HepG2 (cell line): ENCODE data around the gene CLTCL1. TPM values are rescaled to one million over a fixed set of nuclear protein-coding genes. Genes with fewer than 3 reads are reported as not detected.

Experiments
- ATAC-seq: fragments of 200-7000 bp; cut with Tn5 transposase; 3 replicates; pipeline ENCODE4 v1.9.1; 2020; ENCODE audit warnings: mild to moderate bottlenecking, moderate library complexity
- BruUV-seq: library from RNA; stranded (reverse); fragments of 400-500 nt; replicated peaks from 2 replicates; lab custom pipeline; 2021; lab: Mats Ljungman, UMichigan
- CTCF ChIA-PET: fragments of 300-600 bp; formaldehyde crosslinking; extraction: SDS; loops from one replicate; lab custom pipeline; 2021; ENCODE audit warnings: low total read pairs, inconsistent platforms, low intra/inter-chr PET ratio; lab: Yijun Ruan, JAX
- POLR2A ChIA-PET: fragments of 350-600 bp; sonication (Branson Sonifier 250); formaldehyde crosslinking; loops from one replicate; lab custom pipeline; 2020; ENCODE audit warnings: antibody characterized with exemption, inconsistent platforms; lab: Yijun Ruan, JAX
- DNase-seq: peaks from one replicate; pipeline ENCODE4 v3.0.0-alpha.2; 2015; ENCODE audit warnings: low spot score
- FAIRE-seq: peaks from 3 replicates; lab custom pipeline; 2011; peaks lifted over from hg19 to GRCh38; lab: Jason Lieb, UNC
- H2AFZ ChIP-seq: one replicate; pipeline ENCODE4 v1.6.1; 2011; ENCODE audit warnings: low read length, inconsistent platforms
- H3K27ac ChIP-seq: fragments of 300-600 bp; 3 replicates; pipeline ENCODE4 v1.8.0; 2011; ENCODE audit warnings: mixed run types, mild to moderate bottlenecking, mixed read lengths, low read length, inconsistent platforms; ENCODE audit not compliant: insufficient read depth; ENCODE audit errors: extremely low read length
- H3K27me3 ChIP-seq, 2 experiments: fragments of 200-600 bp in 1 of 2; 2 replicates in 1 of 2; 3 replicates in 1 of 2; pipeline versions ENCODE4 v1.6.0 to v1.8.0; 2011; ENCODE audit warnings: low read length in 2 of 2, mild to moderate bottlenecking in 2 of 2, moderate library complexity in 2 of 2, inconsistent platforms in 1 of 2; ENCODE audit not compliant: insufficient read depth in 2 of 2, control insufficient read depth in 1 of 2
- H3K36me3 ChIP-seq, 2 experiments: fragments of 200-600 bp in 1 of 2; replicated peaks in 1 of 2; 2 replicates in 1 of 2; 3 replicates in 1 of 2; pipeline versions ENCODE4 v1.5.1 to v1.8.0; 2011; ENCODE audit warnings: low read length in 2 of 2, inconsistent platforms in 1 of 2; ENCODE audit not compliant: insufficient read depth in 2 of 2, control insufficient read depth in 1 of 2
- H3K4me1 ChIP-seq: 2 replicates; pipeline ENCODE4 v1.5.1; 2012; ENCODE audit warnings: low read length, inconsistent platforms; ENCODE audit not compliant: insufficient read depth
- H3K4me2 ChIP-seq: 2 replicates; pipeline ENCODE4 v1.6.0; 2011; ENCODE audit warnings: low read depth, low read length, inconsistent platforms
- H3K4me3 ChIP-seq, 3 experiments: fragments of 200-600 bp in 1 of 3; sonication (generic), shearing (Covaris generic) in 1 of 3; replicated peaks in 1 of 3; 2 replicates each; pipeline ENCODE4 v1.5.1; 2011 to 2016; ENCODE audit warnings: low read length in 3 of 3, inconsistent platforms in 2 of 3, low read depth in 2 of 3, mild to moderate bottlenecking in 2 of 3, control low read depth in 1 of 3, mixed read lengths in 1 of 3; ENCODE audit not compliant: insufficient read depth in 1 of 3
- H3K79me2 ChIP-seq: one replicate; pipeline ENCODE4 v1.6.1; 2011; ENCODE audit warnings: low read length, inconsistent platforms; ENCODE audit not compliant: insufficient read depth
- H3K9ac ChIP-seq: 2 replicates; pipeline ENCODE4 v1.6.0; 2011; ENCODE audit warnings: mild to moderate bottlenecking, low read depth, low read length, inconsistent platforms; ENCODE audit not compliant: insufficient read depth
- H3K9me3 ChIP-seq: 2 replicates; pipeline ENCODE4 v1.5.1; 2012; ENCODE audit warnings: mild to moderate bottlenecking, low read length
- H4K20me1 ChIP-seq: 2 replicates; pipeline ENCODE4 v1.6.0; 2011; ENCODE audit warnings: inconsistent platforms, mild to moderate bottlenecking, low read length, moderate library complexity; ENCODE audit not compliant: insufficient read depth
- HMGXB4 ChIP-seq, 2 experiments: sonication (generic) in 1 of 2; formaldehyde crosslinking in 1 of 2; IDR thresholded peaks; 2 replicates each; pipeline versions ENCODE4 v1.4.0 to v1.6.1; 2018 to 2020; ENCODE audit warnings: missing genetic modification reagents in 2 of 2, borderline replicate concordance in 1 of 2, low read depth in 1 of 2, mild to moderate bottlenecking in 1 of 2, missing biosample characterization in 1 of 2
- HNF1B ChIP-seq: sonication (generic); formaldehyde crosslinking; IDR thresholded peaks from 2 replicates; pipeline ENCODE4 v1.5.1; 2020; ENCODE audit warnings: mild to moderate bottlenecking, moderate library complexity, missing genetic modification reagents
- NFATC3 ChIP-seq: sonication (generic); formaldehyde crosslinking; IDR thresholded peaks from 2 replicates; pipeline ENCODE4 v1.5.1; 2020; ENCODE audit warnings: mild to moderate bottlenecking, missing genetic modification reagents
- TGIF2 ChIP-seq: IDR thresholded peaks from 2 replicates; pipeline ENCODE4 v1.6.1; 2016; ENCODE audit warnings: control low read depth, missing compliant biosample characterization
- ZBTB38 ChIP-seq: sonication (generic); formaldehyde crosslinking; IDR thresholded peaks from 2 replicates; pipeline ENCODE4 v1.5.1; 2020; ENCODE audit warnings: mild to moderate bottlenecking, missing genetic modification reagents
- ZHX2 ChIP-seq, 2 experiments: sonication (generic) in 1 of 2; formaldehyde crosslinking in 1 of 2; IDR thresholded peaks; 2 replicates each; pipeline versions ENCODE4 v1.6.1 to v1.9.0; 2014 to 2022; ENCODE audit warnings: antibody characterized with exemption in 1 of 2, borderline replicate concordance in 1 of 2, inconsistent platforms in 1 of 2, low read depth in 1 of 2, missing genetic modification reagents in 1 of 2
- ZNF225 ChIP-seq: sonication (generic); formaldehyde crosslinking; IDR thresholded peaks from 2 replicates; pipeline ENCODE4 v1.4.0; 2020; ENCODE audit warnings: mild to moderate bottlenecking, missing genetic modification reagents
- ZNF558 ChIP-seq: sonication (generic); formaldehyde crosslinking; IDR thresholded peaks from 2 replicates; pipeline ENCODE4 v1.9.0; 2022; ENCODE audit warnings: mild to moderate bottlenecking, missing genetic modification reagents, borderline replicate concordance
- ZNF790 ChIP-seq: sonication (generic); formaldehyde crosslinking; IDR thresholded peaks from 2 replicates; pipeline ENCODE4 v1.8.0; 2022; ENCODE audit warnings: missing genetic modification reagents, mild to moderate bottlenecking, borderline replicate concordance
- WGBS: methylation state at CpG from one replicate; pipeline ENCODE4 v1.1.6; 2017; ENCODE audit warnings: low lambda C conversion rate; 5-methylcytosine and 5-hydroxymethylcytosine counted together
- in situ Hi-C: cut with HindIII; loops from 2 replicates; pipeline ENCODE4 v1.10.0; 2017; ENCODE audit warnings: low pct_unique_long_range_greater_than_20kb; ENCODE audit not compliant: extremely low pct_ligation_motif_present
- intact Hi-C: fragments of 100-400 bp; cut with micrococcal nuclease; formaldehyde crosslinking; loops from one replicate; pipeline ENCODE4 v1.10.0; 2022; ENCODE audit not compliant: unreplicated experiment
- polyA plus RNA-seq, 8 experiments: library from polyadenylated mRNA; depleted of rRNA in 3 of 8; stranded (reverse) in 7 of 8; unstranded in 1 of 8; fragments of >200 nt; fragmentation: Illumina TruSeq in 4 of 8; extraction: Trizol in 4 of 8; gene quantifications; 2 replicates each; pipeline versions ENCODE4 v1.2.1 to v1.2.3, GENCODE V29; 2011 to 2016; ENCODE audit warnings: low read depth in 4 of 8, missing spikeins in 1 of 8, mixed read lengths in 1 of 8; ENCODE audit not compliant: insufficient read depth in 1 of 8
- total RNA-seq, 5 experiments: library from RNA; depleted of rRNA; stranded (reverse); fragments of >200 nt; fragmentation: Illumina TruSeq; extraction: Trizol; gene quantifications; 2 replicates each; pipeline ENCODE4 v1.2.3, GENCODE V29; 2016; ENCODE audit warnings: low read depth in 1 of 5

CLTCL1 gene
- total and polyA plus RNA-seq, 2 of the 13 experiments (the other 11 are each of a cell fraction or from before 2014, with no cell fraction given), result 8.1 to 10.9 TPM

GRCh38 chr22:19166421-19166820, 125.1 kb downstream of the CLTCL1 start:
- no TSS peak for BruUV-seq
- WGBS, result 48% methylated on average over 8 of the region's 8 CpGs
- Histone ChIP-seq H3K4me3 (no peak overlapping the region), H3K27ac (no peak overlapping the region), H3K27me3 (peaks cover 7 to 52% of the 10 kb centered on the region in 2 experiments), H3K4me2 (no peak overlapping the region), H3K4me1 (peaks cover 27% of the 10 kb centered on the region), H3K36me3 (no peaks in the 10 kb centered on the region), H2AFZ (no peak overlapping the region), H3K79me2 (no peaks in the 10 kb centered on the region), H4K20me1 (no peaks in the 10 kb centered on the region), H3K9me3 (no peaks in the 10 kb centered on the region), H3K9ac (no peak overlapping the region)
- DNase-seq (no peak), FAIRE-seq (no peak), ATAC-seq (no peak)
- intact Hi-C loops (no loop called here), in situ Hi-C loops (no loop called here)
- ChIA-PET POLR2A (no interaction called here), CTCF (no interaction called here)
- TF ChIP-seq ZNF225 (no peak), HNF1B (CRISPR knock-in tag) (no peak), NFATC3 (CRISPR knock-in tag) (no peak), ZHX2 (IDR thresholded peaks at IDR 0.05; ENCODE audit: low read depth) (no peak), ZHX2 (CRISPR knock-in tag; IDR thresholded peaks at IDR 0.05; ENCODE audit: borderline replicate concordance) (no peak), TGIF2 (no peak), HMGXB4 (CRISPR knock-in tag; IDR thresholded peaks at IDR 0.05; ENCODE audit: borderline replicate concordance in 1 of 2, low read depth in 1 of 2) (no peak), ZNF558 (no peak), ZNF790 (no peak), ZBTB38 (no peak)
